HG03575 (cell line): ENCODE measurements around the gene PIGN.

ENCODE experiments used
- ATAC-seq: cut with Tn5 transposase; IDR thresholded peaks from one replicate; pipeline ENCODE4 v1.9.1; 2021; ENCODE audit not compliant: unreplicated experiment, insufficient number of reproducible peaks, low FRiP score; ENCODE audit errors: extremely low read depth

The PIGN gene, protein sequence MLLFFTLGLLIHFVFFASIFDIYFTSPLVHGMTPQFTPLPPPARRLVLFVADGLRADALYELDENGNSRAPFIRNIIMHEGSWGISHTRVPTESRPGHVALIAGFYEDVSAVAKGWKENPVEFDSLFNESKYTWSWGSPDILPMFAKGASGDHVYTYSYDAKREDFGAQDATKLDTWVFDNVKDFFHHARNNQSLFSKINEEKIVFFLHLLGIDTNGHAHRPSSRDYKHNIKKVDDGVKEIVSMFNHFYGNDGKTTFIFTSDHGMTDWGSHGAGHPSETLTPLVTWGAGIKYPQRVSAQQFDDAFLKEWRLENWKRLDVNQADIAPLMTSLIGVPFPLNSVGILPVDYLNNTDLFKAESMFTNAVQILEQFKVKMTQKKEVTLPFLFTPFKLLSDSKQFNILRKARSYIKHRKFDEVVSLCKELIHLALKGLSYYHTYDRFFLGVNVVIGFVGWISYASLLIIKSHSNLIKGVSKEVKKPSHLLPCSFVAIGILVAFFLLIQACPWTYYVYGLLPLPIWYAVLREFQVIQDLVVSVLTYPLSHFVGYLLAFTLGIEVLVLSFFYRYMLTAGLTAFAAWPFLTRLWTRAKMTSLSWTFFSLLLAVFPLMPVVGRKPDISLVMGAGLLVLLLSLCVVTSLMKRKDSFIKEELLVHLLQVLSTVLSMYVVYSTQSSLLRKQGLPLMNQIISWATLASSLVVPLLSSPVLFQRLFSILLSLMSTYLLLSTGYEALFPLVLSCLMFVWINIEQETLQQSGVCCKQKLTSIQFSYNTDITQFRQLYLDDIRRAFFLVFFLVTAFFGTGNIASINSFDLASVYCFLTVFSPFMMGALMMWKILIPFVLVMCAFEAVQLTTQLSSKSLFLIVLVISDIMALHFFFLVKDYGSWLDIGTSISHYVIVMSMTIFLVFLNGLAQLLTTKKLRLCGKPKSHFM

DNA sequence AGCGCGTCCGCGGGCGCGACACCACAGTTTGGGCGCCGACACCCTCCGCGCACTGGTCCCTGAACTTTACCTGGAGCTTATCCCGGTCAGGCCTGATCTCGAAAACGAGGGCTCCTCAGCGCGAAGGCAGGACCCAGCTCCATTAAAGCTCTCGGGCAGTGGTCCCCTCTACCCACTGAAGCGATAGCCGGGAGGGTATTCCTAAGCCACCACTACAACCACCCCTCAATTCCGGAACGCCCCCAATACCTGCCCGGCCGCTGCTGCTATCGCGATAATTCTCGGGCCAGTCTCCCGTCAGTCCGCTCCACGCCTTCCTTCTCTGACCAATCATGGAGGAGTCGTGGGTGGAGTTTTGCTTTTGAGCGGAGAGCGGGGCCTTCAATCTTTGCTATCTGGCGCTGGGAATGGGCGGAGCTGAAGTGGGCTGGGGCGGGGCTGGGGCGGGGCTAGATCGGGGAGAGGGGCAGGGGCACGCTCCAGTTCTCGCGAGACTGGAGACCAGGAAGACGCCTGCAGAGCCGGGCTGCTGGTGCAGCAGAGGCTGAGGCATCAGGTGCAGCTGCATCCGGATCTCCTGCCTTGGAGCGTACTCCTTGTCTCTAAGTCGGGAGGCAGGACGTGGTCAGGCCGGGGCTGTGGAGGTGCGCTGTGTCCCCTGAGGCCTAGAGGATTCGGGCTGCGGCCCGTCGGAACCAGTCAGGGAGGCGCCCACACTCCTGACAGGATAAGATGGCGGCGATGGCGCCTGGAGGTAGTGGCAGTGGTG, at the start of gene PIGN, which contains the start of gene RELCH:
Gene PIGN (minus strand): TSS at position 283 of the 769 bp plus-strand sequence. CDS start 25,703 bp downstream, outside the sequence.
Gene RELCH (plus strand): TSS at position 482 of the 769 bp plus-strand sequence. CDS start 251 bp downstream, at position 733.
- peak; percentile 46 for ATAC-seq

- ATAC-seq, result no peak
Observed at GRCh38 chr18:62236252-62236651, 49.4 kb upstream of the PIGN start.

- no peak for ATAC-seq
Observed at GRCh38 chr18:62226047-62226446, 39.2 kb upstream of the PIGN start.

- ATAC-seq, result no peak
Observed at GRCh38 chr18:62224229-62224628, 37.4 kb upstream of the PIGN start.

- ATAC-seq, result no peak
Observed at GRCh38 chr18:62214790-62215189, 27.9 kb upstream of the PIGN start.

DNA sequence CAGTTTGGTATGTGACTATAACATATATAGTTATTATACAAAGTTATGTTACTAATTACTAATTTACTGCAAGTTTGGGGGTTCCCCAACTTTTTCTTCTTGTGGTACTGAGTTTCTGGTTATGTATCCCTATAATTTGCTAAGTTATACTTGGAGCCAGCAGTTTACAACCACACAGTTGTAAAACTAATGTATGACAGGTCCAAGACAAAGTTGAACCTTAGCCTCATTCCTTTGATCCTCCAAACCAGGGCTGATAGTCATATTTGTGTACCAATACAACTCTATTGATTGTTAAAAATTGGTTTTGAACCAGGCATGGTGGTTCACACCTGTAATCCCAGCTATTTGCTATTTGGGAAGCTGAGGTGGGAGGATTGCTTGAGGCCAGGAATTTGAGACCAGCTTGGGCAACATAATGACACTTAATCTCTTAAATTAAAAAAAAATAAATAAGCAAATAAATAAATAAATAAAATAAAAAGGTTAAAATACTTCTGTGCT, 24.5 kb upstream of the PIGN start:
- no peak for ATAC-seq

- ATAC-seq, result no peak
Observed at GRCh38 chr18:62210138-62210537, 23.3 kb upstream of the PIGN start.

DNA sequence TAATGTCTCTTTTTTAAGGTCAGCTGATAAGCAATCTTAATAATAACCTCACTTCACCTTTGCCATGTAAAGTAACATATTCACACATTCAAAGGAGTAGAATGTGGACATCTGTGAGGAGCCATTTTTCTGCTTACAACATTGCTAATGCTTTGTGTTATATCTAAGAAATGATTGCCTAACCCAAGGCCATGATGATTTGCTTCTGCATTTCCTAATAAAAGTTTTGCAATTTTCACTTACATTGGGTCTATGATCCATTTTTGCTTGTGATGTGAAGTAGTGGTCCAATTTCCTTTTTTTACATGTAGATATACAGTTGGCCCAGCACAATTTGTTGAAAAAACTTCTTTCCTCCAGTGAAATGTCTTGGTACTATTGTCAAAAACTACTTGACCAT, 22.2 kb upstream of the PIGN start:
- ATAC-seq, result no peak

DNA sequence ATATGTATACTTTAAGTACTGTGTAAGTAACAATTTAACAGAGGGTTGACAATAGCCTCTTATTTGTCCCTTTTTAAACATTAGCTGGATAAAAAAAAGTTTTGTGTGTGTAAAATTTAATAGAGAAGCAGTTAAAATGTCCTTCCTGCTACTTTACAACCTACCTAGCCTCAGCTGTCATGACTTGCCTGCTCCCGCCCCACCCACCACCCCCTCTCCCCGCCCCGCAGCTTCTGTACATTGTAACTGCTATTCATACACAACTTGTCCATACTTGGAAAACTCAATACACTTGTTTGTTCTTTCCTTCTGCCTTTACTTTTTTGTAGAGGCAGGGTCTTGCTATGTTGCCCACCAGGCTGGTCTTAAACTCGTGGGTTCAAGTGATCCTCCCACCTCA, 19.7 kb upstream of the PIGN start:
- no peak for ATAC-seq

DNA sequence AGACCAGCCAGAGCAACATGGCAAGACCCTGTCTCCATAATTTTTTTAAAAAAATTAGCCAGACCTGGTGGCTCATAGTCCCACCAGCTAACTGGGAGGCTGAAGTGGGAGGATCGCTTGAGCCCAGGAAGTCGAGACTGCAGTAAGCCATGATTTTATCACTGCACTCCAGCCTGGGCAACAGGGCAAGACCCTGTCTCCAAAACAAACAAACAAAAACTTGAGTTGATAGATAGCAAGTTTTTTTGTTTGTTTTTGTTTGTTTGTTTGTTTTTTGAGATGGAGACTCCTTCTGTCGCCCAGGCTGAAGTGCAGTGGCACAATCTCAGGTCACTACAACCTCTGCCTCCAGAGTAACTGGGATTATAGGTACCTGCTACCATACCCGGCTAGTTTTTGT, 19.0 kb upstream of the PIGN start:
- ATAC-seq, result no peak

DNA sequence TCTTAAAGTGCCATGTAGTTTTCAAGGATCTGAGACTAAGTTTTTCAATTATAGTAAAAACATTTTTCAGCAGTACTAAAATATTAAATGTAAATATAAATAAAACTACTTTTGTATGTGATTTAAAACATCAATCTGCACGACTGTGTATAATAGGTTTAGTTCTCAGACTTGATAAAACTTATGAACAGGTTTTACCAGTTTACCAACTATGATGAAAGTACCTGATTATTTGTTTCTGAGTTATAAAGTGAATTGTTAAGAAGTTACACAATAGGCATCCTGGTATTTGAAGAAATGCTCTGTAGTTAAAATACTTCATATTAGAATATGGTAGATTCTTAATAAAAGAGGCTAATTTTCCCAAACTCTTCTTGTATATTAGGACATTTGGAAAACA, 15.0 kb upstream of the PIGN start:
- no peak for ATAC-seq

GRCh38 chr18:62200121-62200914, 13.5 kb upstream of the PIGN start:
- ATAC-seq, result no peak

DNA sequence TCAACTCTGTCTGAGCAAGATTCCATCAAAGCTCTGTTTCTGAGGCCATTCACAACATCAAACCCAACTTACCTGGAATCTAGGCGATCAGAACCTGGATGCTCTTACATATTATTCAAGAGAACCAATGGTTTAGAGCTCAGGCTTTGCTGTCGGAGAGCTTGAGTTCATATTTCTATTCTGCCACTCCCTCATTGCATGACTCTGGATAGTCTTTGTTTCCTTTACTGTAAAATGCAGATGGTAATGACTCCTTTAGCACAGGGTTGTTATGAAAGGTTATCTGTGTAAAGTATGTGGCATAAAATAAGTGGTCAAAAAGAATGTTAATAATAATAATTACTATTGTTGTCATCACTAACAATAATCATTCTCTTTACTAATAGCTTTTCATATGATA, 12.8 kb upstream of the PIGN start:
- no peak for ATAC-seq

DNA sequence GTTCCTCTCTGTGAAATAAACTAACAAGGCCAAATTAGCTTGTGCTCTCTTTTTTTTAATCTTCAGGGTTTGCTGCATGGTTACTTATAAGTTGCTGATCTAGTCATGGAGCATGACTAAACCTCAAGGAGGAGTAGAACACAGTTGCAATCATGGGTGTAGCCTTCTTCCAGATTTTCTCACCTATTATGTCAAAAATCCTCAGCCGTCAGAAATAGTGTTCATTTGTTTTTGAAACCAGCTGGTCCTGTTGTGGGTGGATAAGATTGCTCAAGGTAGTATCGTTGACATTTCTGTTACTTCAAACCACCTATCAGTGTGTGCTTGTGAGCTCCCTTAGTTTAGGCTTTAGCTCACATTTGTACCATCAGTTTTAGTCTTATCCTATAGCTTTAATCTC, 11.4 kb upstream of the PIGN start:
- no peak for ATAC-seq

DNA sequence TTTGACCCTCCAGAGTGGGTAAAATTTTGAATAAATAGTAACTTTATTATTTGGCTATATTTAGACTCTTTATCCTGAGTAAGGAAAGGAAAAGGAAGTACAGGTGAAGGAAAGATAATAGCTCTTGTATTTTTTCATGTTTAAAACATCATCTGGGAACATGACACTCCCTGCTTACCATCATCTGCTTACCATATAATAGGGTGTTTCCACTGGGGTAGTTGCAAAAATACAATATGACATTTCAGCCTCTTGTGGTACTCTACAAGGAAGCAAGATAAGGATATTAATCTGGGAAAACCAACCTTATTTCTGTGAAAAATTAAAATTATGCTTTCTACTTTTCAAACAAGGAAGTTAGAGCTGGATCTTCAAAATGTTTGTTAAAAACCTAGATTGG, 10.1 kb upstream of the PIGN start:
- ATAC-seq, result no peak

DNA sequence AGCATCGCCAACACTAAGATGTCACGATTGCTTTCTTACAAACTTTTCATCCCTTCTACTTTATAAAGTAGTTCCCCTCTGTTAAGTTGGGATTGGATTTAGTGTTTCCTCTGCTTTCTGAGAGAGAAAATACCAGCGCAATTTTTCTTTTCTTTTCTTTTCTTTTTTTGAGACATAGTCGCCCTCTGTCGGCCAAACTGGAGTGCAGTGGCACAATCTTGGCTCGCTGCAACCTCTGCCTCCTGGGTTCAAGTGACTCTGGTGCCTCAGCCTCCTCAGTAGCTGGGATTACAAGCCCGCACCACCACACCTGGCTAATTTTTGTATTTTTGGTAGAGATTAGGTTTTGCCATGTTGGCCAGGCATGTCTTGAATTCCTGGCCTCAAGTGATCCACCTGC, 9.2 kb upstream of the PIGN start:
- ATAC-seq, result no peak

DNA sequence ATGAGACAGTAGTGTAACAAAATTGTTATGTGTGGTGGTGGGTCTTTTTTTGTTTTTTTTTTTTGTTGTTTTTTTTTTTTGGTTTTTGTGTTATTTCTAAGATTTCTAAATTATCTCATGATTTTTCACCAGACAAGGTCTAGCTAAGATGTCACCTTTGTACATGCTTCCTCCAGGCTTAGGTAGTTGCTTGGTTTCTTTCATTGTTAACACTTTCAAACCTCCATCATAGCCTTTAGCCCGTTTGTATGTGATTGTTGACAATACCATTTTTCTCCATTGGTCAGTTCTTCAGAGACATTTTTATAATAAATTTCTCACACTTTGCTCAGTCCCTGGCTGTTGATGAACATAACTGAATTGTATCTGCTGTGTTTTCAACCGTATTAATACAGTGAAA, 2.4 kb upstream of the PIGN start:
- ATAC-seq, result no peak
